HG03354 (cell line): ENCODE results near the gene CDC42SE2.
"Not testable (repeated sequence)": the region's sequence is repeated elsewhere in the genome, so short reads cannot be mapped to it uniquely, and the experiment has no call there.

ENCODE experiments used
- ATAC-seq: cut with Tn5 transposase; IDR thresholded peaks from one replicate; pipeline ENCODE4 v1.9.1; 2021; ENCODE audit warnings: mild to moderate bottlenecking; ENCODE audit not compliant: unreplicated experiment, poor library complexity, severe bottlenecking

CDC42SE2 gene

GRCh38 chr5:131246504-131246903, 17.3 kb upstream of the CDC42SE2 start:
- ATAC-seq: no peak

- ATAC-seq: no peak
These were observed 12.9 kb upstream of the CDC42SE2 start for GRCh38 chr5:131250751-131251475.

- ATAC-seq: peak; percentile 93
These were observed 11.1 kb upstream of the CDC42SE2 start for GRCh38 chr5:131252824-131253171.

- not testable (repeated sequence) for ATAC-seq
These were observed 9.8 kb upstream of the CDC42SE2 start for GRCh38 chr5:131254025-131254424.

GRCh38 chr5:131254741-131255140, 9.1 kb upstream of the CDC42SE2 start:
- ATAC-seq: no peak

GRCh38 chr5:131256507-131256823, 7.4 kb upstream of the CDC42SE2 start:
- ATAC-seq: no peak

- ATAC-seq: no peak
These were observed 5.1 kb upstream of the CDC42SE2 start for GRCh38 chr5:131258733-131259132.

GRCh38 chr5:131259326-131259725, 4.5 kb upstream of the CDC42SE2 start:
- no peak for ATAC-seq

GRCh38 chr5:131260895-131261294, 3.0 kb upstream of the CDC42SE2 start:
- no peak for ATAC-seq

- no peak for ATAC-seq
These were observed 2.4 kb upstream of the CDC42SE2 start for GRCh38 chr5:131261483-131261882.

GRCh38 chr5:131262953-131263541, 806 bp upstream of the CDC42SE2 start:
- peak; percentile 32 for ATAC-seq

GRCh38 chr5:131264451-131265099, 722 bp downstream of the CDC42SE2 start:
- peak; percentile 14 for ATAC-seq

GRCh38 chr5:131265311-131265803, 1.5 kb downstream of the CDC42SE2 start:
- peak; percentile 34 for ATAC-seq

GRCh38 chr5:131266370-131267060, 2.7 kb downstream of the CDC42SE2 start:
- no peak for ATAC-seq

- ATAC-seq: no peak
These were observed 5.0 kb downstream of the CDC42SE2 start for GRCh38 chr5:131268758-131269370.

GRCh38 chr5:131270809-131271208, 7.0 kb downstream of the CDC42SE2 start:
- no peak for ATAC-seq

GRCh38 chr5:131271888-131272287, 8.0 kb downstream of the CDC42SE2 start:
- not testable (repeated sequence) for ATAC-seq

- no peak for ATAC-seq
These were observed 8.5 kb downstream of the CDC42SE2 start for GRCh38 chr5:131272307-131272706.

GRCh38 chr5:131272724-131273123, 8.9 kb downstream of the CDC42SE2 start:
- ATAC-seq: no peak
